Activated CD8-positive, alpha-beta memory T cell treated with anti-CD3 and anti-CD28 coated beads, Interleukin-2, amount 50 U/mL, for 4 hours (primary cell): ENCODE data around the gene ZNF385B.
"Not testable (repeated sequence)": the region's sequence is repeated elsewhere in the genome, so short reads cannot be mapped to it uniquely, and the experiment has no call there.

Experiments
- DNase-seq: peaks from one replicate; pipeline ENCODE4 v3.0.0-alpha.2; 2020

Gene ZNF385B

DNA sequence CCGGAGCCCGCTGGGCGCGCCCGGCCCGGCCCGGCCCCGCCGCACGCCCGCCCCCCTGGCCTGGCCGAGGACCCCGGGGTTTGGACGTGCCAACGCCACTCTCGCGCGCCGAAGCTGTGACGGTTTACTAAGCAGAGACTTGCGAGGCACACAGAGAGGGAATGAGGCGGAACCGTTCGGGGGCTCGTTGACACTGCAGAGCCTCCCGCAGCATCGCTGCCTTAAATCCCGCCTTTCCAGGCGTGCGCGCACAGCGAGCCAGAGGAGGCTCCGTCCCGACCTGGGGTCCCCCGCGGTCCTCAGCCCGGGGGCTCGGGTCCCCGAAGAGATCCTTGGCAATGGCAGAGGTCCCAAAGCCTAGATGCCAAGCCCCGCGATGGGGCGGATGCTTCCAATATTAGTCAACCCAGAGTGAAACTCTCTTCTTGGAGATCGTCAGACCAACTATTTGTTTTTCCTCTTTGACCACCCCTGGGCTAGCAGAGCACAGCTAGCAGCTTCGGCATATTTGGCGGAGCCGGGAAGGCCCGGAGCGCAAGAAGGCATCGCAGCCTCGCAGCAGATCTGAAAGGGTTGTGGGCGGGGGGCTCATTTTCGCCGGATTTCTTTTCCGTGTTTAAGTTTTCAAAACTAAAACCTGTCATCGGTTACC lies at the start of gene ZNF385B:
TSS of gene ZNF385B (minus strand) at position 197 of the 652 bp plus-strand sequence.
- no peak for DNase-seq

DNA sequence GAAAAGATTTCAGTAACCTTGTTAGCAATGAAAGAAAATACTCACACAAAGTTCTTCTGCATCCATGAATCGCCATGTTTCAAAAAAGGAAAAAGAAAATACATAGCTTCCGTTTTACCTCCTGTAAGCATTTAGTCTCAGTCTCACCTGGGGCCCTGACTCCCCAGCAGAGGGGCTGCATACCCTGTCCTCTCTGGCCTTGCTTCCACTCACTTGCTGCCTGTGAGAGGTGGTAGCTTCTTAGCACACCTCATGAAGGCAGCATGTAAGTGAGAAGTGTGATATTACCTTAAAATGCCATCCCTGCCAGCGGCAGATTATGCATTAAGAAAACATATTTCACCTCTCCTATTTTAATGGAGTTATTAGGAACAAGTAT lies 49.3 kb upstream of the ZNF385B start:
- no peak for DNase-seq

DNA sequence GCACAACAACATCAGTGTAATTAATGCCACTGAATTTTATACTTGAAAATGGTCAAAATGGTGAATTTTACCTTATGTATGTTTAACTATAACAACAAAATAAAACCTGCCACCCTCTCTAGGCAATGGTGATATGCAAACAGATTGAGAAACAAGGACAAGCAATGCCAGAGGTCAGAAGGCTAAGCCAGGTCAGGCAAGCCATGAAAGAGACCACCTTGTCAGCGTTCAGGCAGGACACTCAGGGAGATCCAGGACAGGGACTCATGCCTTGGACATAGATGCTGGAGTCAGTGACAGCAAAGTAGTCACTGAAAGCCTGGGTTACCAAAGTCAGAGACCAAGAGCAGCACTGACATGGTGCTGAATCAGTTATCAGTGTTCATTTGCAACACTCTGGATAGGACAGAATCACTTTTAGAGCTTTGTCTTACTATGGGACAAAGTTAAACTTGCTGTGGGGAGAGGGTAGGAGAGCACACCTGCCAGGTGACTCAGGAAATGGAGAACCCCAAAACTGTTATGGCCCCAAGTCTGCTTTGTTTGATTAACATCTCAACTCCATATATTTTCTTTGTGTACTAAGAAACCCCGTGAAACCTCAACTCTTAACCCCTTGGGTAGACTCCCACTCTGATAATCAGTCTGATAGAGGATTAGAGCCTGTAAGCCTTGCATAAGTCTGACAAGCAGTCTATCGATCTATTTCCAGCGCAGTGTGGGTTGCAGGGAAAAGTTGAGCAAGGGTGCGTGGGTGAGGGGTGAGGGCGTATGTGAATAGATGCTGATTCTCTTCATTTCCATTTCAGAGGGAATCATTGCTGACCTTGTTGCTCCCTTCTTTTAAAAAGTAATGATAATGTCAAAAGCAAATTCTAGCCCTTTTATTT lies 48.7 kb upstream of the ZNF385B start:
- no peak for DNase-seq

DNA sequence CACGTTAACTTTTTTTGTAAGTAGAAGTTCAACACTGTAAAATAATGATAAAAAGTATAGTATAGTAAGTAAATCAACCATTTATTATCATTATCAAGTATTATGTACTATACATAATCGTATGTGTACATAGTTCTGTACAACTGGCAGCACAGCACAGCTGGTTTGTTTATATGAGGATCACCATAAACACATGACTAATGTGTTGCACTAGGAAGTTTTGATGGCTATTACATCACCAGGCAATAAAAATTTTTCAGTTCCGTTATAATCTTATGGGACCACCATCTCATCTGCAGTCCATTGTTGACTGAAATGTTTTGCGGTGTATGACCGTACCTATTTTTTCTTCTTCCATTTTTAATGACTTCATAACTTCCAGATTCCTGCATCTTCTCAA lies 39.2 kb upstream of the ZNF385B start:
- no peak for DNase-seq

DNA sequence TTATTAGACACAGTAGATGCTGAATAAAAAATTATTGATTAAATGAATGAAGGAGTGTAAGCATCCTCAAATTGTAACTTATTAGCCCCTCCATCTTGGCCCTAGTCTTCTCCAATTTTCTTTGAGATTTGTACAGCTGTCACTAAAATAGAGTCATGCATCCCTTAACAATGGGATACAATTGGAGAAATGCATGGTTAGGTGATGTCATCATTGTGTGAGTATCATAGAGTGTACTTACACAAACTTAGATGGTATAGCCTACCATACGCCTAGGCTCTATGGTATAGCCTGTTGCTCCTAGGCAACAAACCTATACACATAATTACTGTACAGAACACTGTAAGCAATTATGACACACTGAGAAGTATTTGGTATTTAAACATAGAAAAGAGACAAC lies 38.3 kb upstream of the ZNF385B start:
- no peak for DNase-seq

DNA sequence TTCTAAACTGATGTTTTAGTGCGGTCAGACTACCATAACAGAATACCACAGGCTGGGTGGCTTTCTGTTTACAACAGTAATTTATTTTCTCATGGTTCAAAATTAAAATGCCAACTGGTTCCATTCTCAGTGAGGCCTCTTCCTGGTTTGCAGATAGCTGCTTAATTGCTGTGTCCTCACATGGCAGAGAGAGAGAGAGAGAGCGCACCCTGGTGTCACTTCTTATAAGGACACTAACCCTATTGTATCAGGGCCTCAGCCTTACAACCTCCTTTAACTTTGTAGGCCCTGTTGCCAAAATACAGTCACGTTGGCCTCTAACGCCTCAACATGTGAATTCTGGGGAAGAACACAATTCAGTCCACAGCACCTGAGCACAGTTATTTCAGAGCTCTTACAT lies 37.5 kb upstream of the ZNF385B start:
- DNase-seq = no peak

DNA sequence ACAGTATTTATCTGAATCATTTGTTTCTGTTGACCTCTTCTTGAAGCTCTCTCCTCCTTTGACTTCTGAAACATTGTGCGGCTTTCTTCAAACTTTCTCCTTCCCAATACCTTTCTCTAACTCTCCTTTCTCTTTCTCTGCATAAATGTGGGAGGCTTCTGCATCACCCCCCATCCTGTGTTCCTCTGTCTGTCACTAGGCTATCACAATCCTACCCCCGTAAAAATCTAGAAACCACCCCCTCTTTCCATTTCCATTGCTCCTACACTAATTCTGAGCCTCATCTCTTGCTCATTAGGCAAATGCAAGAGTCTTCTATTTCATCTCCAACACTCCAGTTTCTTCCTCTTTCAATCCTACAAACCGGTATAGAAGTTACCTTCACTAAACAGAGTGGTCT lies 32.2 kb upstream of the ZNF385B start:
- no peak for DNase-seq

DNA sequence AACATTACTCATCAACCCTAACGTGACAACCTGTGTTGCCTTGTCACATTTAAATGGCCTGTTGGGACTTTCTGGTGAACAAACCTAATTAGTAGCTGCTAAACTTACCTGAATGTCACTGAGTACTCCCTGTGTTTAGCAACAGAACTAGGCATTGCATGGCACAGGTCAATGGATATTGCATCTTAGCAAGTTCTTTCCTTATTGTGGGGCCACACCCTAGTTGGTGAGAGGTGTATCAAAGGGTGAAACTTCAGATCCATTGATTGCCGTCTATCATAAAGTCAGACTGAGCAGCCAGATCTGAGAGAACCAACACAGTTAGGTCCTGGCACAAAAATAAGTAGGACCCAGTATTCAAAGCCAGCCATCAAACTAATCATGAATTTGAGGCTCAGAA lies 29.8 kb upstream of the ZNF385B start:
- DNase-seq = no peak

DNA sequence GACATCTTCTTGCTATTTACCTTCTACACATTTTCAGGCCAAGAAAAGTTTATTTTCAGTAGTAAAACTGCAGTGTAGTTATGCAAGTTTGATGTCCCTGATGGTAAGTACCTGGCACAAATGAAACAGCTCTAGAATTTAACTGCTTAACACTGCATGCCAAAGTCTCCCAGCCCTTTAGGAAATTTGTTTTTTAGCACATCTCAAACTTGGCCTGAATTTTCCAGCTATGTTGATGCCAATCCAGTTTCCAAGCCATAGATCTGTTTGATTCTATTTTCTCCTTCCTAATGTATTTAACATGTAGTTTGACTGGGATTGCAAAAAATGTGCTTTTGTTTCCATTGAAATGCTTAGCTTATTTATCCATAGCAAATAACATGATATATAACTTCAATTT lies 29.3 kb upstream of the ZNF385B start:
- DNase-seq = no peak

DNA sequence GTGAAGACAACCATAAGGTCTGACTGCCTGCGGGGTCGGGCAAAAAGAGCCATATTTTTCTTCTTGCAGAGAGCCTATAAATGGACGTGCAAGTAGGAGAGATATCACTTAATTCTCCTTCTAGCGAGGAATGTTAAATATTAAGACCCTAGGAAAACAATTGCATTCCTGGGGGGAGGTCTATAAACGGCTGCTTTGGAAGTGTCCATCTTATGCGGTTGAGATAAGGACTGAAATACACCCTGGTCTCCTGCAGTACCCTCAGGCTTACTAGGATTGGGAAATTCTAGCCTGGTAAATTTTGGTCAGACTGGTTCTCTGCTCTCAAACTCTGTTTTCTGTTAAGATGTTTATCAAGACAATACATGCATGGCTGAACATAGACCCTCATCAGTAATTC lies 27.2 kb upstream of the ZNF385B start:
- DNase-seq = not testable (repeated sequence)

DNA sequence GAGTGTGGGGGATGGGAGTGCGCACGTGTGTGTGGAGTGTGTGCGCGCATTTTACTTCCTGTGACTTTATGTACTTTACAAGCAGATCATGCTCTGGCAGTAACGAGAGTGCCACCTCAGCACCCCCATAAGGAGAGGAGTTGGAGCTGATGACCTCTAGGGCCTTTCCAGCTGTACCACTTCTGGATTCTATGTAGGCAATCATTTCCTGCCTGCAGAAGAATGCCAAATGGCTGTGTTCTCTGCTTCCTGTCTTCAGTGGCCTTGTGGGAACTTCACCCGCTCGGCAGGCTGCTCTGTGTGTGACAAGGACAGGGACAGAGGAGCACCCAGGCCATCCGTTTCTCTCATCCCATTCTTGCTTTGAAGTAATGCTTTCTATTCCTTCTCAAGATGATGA lies 22.8 kb upstream of the ZNF385B start:
- no peak for DNase-seq

DNA sequence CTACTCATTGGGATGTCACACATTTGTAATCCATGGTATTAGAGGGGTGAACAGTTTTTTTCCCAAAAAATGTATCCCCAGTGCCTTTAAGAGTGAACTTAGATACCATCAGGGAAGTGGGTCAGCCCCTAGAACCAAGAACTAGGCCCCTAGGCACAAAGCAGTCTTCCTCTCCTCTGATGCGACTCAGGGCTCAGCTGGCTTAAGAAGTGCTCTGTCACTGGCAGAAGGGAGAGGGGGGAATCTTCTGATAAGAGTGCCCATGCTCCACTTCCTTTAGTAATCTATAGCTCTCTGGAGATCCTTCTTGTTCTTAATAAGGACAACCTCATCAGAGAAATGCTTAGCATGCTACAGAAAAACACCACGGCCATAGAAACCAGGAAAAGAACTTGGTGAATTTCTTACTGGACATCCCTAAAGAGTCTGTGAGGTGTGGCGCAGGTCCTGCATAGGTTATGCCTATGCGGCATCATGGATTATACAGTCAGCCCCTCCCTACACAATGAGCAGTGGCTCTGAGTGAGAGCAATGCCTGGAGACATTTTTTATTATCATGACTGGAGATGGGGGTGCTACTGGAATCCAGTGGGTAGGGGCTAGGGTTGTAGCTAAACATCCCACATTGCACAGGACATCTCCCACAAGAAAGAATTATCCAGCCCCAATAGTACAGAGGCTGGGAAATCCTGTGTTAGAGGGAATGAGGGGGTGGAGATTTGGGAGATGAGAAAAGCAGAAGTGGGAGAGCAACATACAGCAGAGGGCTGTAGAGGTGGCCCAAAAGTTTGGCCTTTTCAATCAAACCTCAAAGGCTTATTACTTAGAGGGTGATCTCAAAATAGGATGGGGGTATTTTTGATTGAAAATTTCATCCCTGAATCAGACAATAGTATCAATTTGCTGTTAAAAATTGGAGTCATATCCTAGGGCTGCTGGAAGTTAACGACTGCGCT lies 21.7 kb upstream of the ZNF385B start:
- no peak for DNase-seq

DNA sequence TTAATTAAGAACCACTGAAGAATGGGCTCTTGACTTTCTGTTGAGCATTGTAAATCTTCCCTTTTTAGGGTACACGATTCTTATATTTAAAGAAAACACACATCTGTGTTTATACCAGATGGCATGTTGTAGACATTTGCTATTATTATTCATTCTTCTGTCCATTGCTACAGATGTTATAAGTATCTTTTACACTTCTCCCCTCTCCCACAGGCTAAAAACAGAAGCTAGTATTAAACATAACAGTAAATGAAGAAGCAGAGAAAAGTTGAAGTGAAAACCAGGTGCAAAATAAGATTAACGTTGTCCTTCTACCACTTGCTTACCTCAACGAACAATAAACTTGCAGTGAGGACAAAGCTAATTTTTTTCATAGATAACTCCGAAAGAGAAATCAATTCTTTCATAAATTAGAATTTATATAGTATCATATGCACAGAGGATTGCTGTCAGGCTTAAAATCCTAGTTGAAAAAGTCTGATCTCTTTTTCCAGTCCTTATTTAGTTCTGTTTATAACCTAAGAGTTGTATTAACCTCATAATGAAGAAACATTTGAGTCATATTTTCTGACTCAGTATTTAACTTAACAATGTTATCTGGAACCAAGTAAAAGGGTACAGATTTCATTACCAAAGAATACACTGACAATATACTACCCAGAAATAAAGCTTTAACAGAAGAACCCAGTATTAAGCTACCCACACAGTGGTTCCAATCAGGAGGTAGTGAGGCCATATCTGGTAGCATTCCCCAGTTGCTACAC lies 16.4 kb upstream of the ZNF385B start:
- no peak for DNase-seq

DNA sequence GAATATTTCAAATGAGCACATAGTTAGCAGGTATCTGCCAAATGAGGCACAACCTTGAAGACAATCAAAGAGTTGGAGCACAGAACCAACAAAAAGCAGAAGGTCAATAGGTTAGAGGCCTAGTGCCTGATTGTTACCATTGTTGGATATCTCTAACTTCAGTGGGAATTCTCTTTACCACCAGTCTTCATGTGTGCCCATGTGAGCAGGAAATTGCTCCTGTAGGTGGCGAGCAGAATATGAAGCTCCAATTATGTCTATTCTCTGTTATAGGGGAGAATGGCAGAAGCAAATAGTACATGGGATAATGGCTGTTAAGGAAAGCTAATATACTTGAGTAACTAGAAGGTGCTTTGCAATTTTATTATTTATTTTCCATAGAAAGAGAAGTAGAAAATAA lies 14.9 kb upstream of the ZNF385B start:
- DNase-seq = no peak

DNA sequence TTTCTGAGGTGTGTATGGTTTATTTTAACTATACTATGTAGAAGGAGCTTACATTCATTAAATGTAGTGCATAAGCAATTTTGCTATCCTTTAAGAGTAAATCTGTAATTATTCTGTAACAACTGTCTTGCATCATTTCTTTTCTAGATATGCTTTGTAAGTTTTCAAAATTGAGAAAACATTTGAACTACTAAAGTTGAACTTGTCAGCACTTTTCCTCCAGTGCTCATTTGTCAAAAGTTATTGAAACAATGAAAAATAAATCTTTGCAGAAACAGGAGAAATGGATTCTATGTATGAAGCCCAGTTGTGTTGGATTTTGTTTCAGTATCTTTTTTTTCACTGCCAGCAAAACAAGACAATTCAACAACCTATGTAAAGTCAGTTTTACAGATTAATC lies 14.5 kb upstream of the ZNF385B start:
- DNase-seq = no peak

DNA sequence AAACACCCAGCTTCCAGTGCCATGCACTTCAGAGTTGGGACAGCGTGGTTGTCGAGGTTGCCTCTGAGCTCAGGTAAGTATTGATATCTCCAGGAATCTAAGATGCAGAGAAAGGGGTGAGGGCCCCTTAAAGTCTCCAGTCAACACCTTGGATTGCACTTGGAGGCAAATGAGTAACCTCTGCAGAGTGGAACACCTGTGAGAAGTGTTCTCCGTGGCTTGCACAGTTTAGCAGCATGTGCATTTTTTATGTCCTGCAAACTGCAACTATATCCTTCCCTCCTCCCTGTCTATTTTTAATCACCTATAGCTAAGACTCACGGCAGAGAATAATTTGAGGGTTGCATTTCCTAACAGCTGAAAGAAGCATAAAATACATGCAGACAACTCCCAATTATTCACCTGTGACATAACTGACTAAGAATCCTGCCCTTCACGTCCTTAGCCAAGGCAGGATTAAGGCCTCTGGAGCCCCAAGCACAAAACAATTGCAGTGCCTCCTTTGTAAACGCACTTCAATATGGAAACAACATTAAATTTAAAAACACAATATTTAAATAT lies 1.6 kb upstream of the ZNF385B start:
- DNase-seq = no peak

DNA sequence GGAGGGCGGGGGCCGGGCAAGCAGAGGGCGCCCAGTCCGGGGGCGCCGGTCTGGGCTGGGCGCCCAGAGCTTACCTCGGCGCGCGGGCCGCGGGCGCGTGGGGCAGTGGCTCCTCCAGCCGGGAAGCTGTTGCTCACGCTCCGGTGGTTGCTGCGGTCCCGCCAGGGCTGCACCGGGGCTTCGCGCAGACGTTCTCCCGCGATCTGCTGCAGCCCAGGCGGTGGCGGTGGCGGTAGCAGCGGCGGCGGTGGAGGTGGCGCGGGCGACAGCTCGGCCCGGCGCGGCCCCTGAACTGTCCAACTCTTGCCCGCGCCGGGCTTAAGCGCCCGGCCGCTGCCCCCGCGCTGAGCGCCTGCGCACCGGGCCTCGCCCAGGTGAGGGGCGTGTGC lies 391 bp downstream of the ZNF385B start:
- no peak for DNase-seq

DNA sequence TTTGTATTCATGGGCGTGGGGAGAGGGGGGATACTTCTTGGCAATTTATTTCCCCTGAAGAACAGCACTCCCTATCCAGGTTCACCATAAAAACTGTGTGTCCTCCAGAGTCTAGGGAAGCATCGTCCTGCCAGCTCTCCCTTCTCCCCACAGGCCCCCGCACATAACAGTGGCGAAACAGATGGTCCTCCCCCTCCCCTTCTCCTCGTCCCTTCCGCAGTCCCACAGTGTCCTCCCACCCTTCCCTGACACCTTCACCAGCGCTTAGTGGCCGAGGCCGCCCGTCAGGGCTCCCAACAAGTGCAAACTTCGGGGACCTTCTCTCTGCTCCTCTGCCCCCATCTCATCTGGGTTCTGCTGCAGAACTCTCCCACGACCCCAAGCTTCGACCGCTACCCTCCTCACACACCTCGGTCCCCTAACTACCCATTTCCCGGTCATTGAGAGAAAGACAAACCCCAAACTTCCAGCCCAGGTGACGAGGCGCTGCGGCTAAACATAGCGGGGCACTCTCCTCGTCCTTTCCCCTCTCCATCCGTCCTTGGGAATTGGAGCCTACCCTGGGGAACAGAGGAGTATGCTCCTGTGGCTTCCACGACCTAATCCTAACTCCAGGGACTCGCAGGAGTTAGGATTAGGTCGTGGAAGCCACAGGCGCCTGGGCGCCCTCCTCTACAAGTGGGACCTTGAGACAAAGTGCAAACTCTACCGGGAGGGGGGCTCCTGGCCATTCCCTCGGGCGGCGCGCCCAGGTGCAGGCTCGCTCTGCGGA lies 971 bp downstream of the ZNF385B start:
- no peak for DNase-seq

DNA sequence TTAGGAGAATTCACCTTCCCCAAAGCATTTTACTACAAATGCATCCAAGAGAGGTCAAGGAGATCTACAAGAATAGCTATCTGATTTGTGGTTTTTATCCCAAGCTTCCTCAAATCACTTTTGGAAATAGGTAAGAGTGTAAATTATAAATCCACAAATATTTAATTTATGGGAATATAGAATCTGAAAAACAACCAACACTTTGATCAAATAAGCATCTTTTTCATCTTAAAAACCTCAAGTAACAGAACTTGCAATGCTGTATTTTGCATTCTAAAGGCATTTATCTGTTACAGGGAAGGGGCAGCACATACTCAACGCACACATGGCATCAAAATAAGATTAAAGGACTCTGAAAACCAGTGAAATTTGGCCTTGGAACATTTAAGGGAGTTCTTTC lies 1.9 kb downstream of the ZNF385B start:
- no peak for DNase-seq

DNA sequence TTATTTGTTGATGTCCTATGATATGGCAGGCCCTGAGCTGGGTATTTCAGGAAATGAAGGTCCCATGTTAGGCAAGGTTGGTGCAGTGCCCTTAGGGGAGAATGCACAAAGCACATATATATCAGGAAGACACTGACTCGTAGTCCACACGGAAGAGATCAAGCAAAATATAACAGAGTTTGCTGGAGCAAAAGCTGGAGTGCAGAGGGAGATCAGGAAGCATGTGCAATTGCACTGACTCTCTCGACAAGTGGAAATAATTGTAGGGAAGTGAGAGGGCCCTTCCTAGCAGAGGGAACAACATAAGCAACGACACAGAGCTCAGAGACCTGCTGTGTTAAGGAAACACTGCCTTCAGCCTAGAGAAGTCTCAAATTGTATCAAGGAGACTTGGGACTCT lies 4.2 kb downstream of the ZNF385B start:
- DNase-seq = no peak

DNA sequence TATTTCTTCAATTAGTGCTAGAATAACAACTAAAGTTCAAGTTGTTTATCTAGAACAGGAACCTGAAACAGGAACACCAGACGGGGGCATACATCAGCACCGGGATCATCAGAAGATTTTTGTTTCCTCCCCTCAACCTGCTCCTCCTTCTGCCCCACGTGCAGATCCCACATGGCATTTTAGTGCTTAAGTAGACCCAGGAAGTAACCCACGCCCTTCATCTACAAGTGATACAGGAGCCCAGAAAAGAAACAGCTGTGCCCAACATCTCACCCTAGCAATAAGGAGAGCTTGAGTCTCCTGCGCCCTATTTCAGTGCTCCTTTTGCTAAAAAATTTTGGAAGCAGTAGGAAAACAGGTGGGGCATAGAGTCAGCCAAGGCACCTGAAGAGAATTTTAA lies 5.2 kb downstream of the ZNF385B start:
- no peak for DNase-seq

DNA sequence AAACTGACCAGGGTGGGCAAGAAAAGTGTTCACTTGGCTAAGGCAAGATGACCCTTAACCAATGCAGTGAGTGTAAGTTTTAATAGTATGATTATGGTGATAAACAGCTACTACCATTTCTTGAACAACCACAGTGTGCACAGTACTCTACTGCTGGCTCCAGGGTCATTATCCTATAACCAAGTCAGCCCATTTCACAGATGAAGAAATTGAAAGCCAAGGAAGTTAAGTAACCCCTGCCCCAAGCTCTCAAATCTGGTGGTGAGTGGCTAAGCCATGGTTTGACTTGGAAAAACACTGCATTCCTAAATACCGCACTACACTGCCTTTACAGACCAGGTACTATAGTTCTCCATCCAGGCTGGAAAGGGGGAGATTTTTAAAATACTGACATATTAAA lies 5.7 kb downstream of the ZNF385B start:
- no peak for DNase-seq
